Measurements from ENCODE around the gene CLCN7.
"Not testable (repeated sequence)": the region's sequence is repeated elsewhere in the genome, so short reads cannot be mapped to it uniquely, and the experiment has no call there.

The CLCN7 gene

GRCh38 chr16:1487395-1488053, 12.7 kb upstream of the CLCN7 start:
- DNase-seq (ENCODE audit: low read depth), result no peak

GRCh38 chr16:1486551-1487390, 11.9 kb upstream of the CLCN7 start:
- no peak for DNase-seq (ENCODE audit: low read depth)

- no peak for DNase-seq (ENCODE audit: low read depth)
These were observed 11.1 kb upstream of the CLCN7 start for GRCh38 chr16:1485847-1486496.

DNA sequence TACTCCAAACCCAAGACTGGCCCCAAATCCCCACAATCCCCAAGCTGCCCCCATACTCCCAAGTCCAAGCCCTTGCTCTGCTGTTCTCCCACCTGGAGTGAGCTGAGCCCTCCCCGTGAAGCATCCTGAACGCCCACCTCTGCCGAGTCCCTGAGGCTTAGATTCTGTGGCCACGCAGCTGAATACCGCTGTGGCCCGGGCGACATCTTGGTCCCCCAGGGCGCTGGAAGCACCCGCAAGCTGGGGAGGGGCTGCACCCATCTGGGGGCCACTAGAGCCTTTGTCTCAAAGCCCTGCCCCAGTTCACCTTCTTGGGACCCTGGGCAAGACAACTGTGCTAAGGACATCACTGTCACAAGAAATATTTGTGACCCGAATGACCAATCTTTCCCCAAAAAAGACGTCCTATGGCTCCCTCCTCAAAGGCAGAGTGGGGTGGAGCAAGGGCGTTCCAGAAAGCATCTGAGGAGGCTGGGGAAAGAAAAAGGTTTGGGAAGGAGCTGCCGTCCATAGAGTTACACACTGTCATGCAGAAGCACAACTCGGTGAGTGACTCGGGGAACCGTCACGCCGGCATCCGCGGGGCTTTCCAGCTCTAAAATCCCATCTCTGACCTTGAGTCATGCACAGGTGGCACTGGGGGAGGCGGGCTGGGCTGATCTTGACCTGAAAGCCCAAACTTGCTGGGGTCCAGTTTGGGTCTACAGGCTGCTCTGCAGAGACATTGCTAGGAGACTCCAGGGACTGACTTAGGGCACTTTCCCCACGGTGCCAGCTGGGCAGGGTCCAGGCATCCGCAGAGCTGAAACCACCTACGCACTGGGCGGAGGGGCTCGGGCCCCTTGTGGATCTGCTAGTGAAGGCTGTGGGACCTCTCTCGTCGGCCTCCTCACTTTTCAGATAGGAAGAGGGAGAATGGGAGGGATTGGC, 7.3 kb upstream of the CLCN7 start:
- DNase-seq (ENCODE audit: low read depth), result no peak

DNA sequence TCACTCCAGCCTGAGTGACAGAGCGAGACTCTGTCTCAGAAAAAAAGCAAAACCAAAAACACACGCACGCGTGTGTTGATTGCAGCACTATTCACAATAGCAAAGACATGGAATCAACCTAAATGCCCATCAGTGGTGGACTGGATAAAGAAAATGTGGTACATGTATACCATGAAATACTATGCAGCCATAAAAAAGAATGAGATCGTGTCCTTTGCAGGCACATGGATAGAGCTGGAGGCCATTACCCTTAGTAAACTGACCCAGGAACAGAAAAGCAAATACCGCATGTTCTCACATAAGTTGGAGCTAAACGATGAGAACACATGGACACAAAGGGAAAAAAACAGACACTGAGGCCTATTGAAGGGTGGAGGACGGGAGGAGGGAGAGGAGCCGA, 4.1 kb upstream of the CLCN7 start:
- not testable (repeated sequence) for DNase-seq (ENCODE audit: low read depth)

DNA sequence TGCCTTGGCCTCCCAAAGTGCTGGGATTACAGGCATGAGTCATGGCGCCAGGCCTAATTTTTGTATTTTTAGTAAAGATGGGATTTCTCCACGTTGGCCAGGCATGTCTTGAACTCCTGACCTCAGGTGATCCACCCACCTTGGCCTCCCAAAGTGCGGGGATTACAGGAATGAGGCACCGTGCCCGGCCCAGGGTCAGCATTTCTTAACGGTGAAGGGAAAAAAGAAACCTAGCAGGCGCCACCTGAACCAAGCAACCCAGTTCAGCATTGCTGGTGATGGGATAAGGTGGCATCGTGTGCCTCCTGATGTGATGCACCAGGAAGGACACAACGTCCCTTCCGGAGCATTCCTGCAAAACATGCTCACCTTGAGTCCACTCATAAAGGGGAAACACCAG, 2.2 kb upstream of the CLCN7 start:
- no peak for DNase-seq (ENCODE audit: low read depth)

DNA sequence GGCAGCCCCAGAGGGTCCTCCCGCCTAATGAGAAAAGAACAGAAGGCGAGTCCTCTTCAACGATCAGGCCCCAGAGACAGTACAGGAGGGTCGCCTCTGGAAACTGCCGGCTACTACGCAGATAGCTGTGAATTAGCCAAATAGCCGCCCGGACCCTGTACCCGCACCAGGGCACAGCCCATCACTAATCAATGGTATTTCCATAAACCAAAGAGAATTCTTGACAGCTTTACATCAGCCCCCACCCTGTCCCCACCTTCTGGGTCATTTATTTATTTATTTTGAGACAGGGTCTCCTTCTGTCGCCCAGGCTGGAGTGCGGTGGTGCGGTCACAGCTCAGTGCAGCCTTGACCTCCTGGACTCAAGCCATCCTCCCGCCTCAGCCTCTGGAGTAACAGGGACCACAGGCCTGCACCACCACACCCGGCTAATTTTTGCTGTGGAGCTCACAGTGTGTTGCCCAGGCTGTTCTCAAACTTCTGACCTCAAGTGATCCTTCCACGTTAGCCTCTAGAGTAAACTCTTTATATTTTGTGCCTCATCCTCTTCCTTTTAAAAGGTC, 805 bp upstream of the CLCN7 start:
- no peak for DNase-seq (ENCODE audit: low read depth)

DNA sequence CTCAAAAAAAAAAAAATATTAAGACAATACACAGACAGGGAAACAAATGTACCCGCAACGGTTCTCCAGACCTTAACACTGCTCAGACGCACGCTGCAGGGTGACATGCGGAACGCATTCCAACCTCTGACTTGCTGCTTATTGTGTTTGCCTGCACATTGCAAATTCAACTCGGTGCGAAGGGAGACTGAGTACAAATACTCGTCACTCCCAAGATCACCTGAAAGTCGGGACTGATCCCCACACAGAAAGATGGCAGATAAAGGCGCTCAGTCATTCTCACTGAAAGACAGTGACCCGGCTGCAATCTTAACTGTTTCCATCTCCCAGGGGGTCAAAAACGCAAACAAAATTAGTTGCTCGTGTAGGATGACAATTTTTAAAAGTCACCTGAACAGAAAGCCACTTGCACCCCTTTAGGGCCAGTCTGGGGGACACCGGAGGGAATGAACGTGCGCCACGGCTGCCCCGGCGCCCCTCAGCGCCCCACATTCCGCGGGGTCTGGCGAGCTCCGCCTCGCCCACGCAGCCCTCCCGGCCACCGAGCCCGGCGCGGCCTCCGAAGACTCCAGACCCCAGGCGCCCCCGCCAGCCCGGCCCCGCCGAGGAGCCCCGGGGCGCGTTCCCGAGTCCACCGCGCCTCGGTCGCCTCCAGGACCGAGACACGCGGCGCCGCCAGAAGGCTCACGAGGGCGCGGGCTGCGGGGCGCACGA, 589 bp downstream of the CLCN7 start:
- no peak for DNase-seq (ENCODE audit: low read depth)

DNA sequence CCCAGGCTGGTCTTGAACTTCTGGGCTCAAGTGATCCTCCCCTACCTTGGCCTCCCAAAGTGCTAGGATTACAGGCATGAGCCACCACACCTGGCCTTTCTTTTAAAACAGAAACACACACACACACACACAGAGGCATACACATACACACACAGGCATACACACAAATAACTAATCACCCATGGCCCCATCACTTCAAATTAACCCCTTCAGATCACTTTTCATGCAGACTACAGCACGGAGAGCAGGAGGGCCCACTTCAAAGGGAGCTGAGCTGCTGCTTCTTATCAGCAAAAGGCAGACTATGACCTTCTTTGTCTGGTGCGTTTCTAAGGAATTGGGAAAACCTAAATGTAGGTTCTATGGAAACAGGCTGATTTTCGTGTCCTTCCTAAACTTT, 1.9 kb downstream of the CLCN7 start:
- no peak for DNase-seq (ENCODE audit: low read depth)

GRCh38 chr16:1471569-1472194, 3.1 kb downstream of the CLCN7 start:
- no peak for DNase-seq (ENCODE audit: low read depth)

- no peak for DNase-seq (ENCODE audit: low read depth)
These were observed 4.2 kb downstream of the CLCN7 start for GRCh38 chr16:1470481-1471251.

GRCh38 chr16:1469693-1470201, 5.1 kb downstream of the CLCN7 start:
- DNase-seq (ENCODE audit: low read depth), result no peak

GRCh38 chr16:1469141-1469540, 5.7 kb downstream of the CLCN7 start:
- DNase-seq (ENCODE audit: low read depth), result not testable (repeated sequence)

DNA sequence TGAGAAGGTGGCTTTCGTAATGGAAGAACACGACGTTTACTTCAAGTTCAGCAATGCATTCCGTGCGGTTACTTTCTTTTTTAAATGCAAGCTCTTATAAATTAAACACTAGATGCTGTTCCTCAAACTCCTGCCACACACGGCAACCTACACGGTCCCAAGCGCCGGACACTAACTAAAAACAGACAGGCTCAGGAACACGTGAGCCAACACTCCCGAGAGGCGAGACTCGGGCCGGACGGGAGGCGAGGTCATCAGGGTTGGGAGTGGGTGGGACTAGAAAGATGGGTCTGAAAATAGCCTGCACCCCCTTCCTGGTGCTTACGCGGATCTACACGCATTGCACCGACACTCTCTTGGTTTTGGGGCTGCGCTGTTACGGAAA, 6.4 kb downstream of the CLCN7 start:
- no peak for DNase-seq (ENCODE audit: low read depth)

DNA sequence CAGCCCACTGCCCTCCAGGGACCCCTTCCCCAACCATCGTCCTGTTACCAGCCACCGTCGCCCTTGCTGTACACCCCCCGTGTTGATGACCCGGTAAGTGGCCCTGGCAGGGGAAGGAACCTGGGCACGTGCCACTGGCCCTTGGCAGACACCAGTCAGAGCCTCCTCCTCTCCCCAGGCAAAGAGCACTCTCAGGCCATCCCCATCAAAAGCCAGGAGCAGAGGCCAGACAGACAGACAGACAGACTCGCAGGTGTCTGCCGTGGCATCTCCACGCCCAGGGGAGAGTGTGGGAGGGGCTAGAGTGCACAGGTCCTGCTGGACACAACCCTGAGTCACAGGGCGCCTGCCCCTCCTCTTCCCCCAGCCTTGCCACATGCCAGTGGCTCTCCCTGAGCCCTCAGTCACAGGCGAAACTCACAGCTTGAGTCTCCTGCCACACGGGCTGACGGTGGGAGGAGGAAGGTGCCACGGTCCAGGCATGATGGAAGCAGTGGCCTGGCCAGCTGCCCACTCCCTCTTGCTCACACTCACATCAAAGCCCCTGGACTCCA, 7.8 kb downstream of the CLCN7 start:
- no peak for DNase-seq (ENCODE audit: low read depth)

- DNase-seq (ENCODE audit: low read depth), result no peak
These were observed 8.8 kb downstream of the CLCN7 start for GRCh38 chr16:1466054-1466453.

DNA sequence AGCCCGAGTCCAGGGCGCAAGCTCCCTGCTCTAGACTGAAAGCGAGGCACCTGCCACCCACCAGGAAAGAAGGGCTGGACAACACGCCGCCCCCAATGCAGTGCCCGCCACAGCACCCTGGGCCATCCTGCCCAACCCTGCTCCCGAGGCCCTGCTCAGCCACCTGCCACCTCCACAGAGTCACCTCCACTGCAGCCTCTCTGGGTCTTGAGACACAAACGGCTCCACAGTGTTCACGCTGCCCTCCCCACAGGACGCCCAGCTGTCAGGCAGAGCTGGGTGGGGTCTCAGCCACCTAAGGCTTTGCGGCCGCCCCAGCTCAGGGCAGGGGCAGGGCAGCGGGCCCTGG, 9.3 kb downstream of the CLCN7 start:
- no peak for DNase-seq (ENCODE audit: low read depth)

- no peak for DNase-seq (ENCODE audit: low read depth)
These were observed 9.8 kb downstream of the CLCN7 start for GRCh38 chr16:1464894-1465566.
